ENCODE data around the gene ARHGEF28. TPM values are rescaled to one million over a fixed set of nuclear protein-coding genes. Genes with fewer than 3 reads are reported as not detected.
A peak's percentile ranks its signal among the peaks of the same experiment; 100 is the strongest.

ARHGEF28 gene
- total and polyA plus RNA-seq, 4 experiments from 2014 or later, result not detected

DNA sequence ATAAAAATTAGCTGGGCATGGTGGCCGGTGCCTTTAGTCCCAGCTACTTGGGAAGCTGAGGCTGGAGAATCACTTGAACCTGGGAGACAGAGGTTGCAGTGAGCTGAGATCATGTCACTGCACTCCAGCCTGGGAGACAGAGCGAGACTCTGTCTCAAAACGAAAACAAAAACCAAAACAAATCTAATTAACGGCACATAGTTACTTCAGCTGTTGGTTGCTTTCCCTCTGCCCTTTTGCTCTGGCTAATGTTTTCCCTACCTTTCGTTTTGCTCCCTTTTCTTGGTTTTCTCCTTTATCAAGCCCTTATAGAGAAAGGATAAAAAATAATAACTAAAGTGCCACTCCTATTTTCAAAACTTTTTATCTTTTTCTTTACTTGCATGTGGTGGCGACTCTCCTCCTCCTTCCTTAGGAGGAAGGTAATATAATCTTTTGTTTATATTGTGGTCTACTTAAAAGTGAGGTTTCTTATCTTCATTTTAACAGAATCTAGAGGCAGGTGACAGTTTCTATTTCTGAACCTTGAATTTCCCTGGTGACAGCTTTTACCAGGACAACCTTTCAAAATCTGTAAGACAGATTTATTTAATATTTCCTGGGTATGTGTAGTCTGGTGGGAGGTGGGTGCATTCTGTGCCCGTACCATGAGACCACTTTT is 125.4 kb downstream of the ARHGEF28 start:
- Mint-ChIP-seq H3K27ac (no peak overlapping the region), H3K9me3 (peaks cover 0 to 5% (median 0%) of the 10 kb centered on the region in 8 donors), H3K4me3 (peak overlapping the region in 2 of 8 donors; percentile 15 to 37), H3K4me1 (peaks cover 0 to 7% (median 2%) of the 10 kb centered on the region in 4 donors), H3K36me3 (no peaks in the 10 kb centered on the region), H3K27me3 (peaks cover 8 to 24% of the 10 kb centered on the region in 2 donors)
- H3K27ac ChIP-seq (ENCODE audit: low read depth, low read length), result no peak overlapping the region
- DNase-seq, result no peak
- no peaks in the 10 kb centered on the region for H3K4me1 ChIP-seq (ENCODE audit: insufficient read depth, low read length)
- H3K9me3 ChIP-seq (ENCODE audit: control insufficient read depth in 1 of 2, low read length in 2 of 2), result no peaks in the 10 kb centered on the region
- H3K27me3 ChIP-seq (ENCODE audit: insufficient read depth, low read length), result no peaks in the 10 kb centered on the region
- POLR2A ChIA-PET (ENCODE audit: partially characterized antibody), result no interaction called here
- H3K36me3 ChIP-seq (ENCODE audit: insufficient read depth, low read length), result no peaks in the 10 kb centered on the region
- intact Hi-C loops (cut with micrococcal nuclease), result no loop called here
- CTCF ChIA-PET (ENCODE audit: partially characterized antibody), result interaction anchor here (0.9 to 1.5 kb wide), 4 partner anchors 10 to 160 kb away, joined by 3 read pairs; no protein-coding TSS in a partner anchor
- H3K4me3 ChIP-seq (ENCODE audit: low read length in 2 of 2), result no peak overlapping the region

DNA sequence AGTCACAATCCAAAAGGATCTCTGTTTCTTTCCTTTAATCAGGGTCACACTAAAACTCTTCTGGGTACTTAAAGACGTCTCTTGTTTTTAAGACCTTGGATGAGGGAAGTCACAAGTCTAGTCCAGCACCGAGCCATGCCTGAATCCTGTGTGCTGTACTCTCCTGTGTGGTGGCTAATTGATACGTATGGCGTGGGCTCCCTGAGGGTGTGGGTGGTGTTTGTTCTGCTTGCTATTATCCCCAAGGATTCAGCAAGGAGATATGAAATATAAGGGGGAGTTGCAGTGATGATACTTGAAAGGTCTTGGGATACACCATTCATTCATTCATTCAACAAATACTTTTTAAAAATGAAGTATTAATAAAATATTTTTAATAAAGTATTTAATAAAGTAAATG is 128.3 kb downstream of the ARHGEF28 start:
- CTCF ChIA-PET (ENCODE audit: partially characterized antibody), result no interaction called here
- Histone ChIP-seq H3K4me3 (ENCODE audit: low read length in 2 of 2) (no peak overlapping the region), H3K4me1 (ENCODE audit: insufficient read depth, low read length) (no peaks in the 10 kb centered on the region), H3K27ac (ENCODE audit: low read depth, low read length) (no peak overlapping the region), H3K36me3 (ENCODE audit: insufficient read depth, low read length) (no peaks in the 10 kb centered on the region), H3K9me3 (ENCODE audit: control insufficient read depth in 1 of 2, low read length in 2 of 2) (no peaks in the 10 kb centered on the region), H3K27me3 (ENCODE audit: insufficient read depth, low read length) (no peaks in the 10 kb centered on the region)
- Mint-ChIP-seq H3K9me3 (no peaks in the 10 kb centered on the region), H3K36me3 (no peaks in the 10 kb centered on the region), H3K27ac (no peak overlapping the region), H3K4me1 (peaks cover 0 to 7% (median 2%) of the 10 kb centered on the region in 4 donors), H3K4me3 (no peak overlapping the region), H3K27me3 (peaks cover 8 to 17% of the 10 kb centered on the region in 2 donors)
- no peak for DNase-seq
- POLR2A ChIA-PET (ENCODE audit: partially characterized antibody), result no interaction called here
- intact Hi-C loops (cut with micrococcal nuclease), result no loop called here

DNA sequence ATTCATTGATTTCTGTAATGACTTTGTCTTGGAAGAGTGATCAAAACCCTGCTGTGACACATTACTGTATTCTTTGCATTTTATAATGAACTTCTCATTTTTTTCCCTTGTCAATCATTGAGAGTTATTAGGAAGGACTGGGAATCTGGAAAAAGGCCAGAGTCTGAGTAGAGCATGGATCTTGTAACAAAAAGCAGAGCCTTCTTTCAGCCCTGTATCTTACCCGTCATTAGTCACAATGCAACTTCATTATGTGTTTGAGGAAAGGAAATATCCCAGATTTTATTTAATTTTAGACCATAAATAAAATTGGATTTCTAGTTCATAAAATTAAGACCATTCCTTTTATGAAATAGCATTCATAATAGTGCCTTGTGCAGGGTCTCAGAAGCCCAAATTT is 131.4 kb downstream of the ARHGEF28 start:
- Mint-ChIP-seq H3K27me3 (peaks cover under 1 to 8% of the 10 kb centered on the region in 2 donors), H3K27ac (no peak overlapping the region), H3K9me3 (no peaks in the 10 kb centered on the region), H3K4me3 (no peak overlapping the region), H3K36me3 (no peaks in the 10 kb centered on the region), H3K4me1 (peaks cover 0 to under 1% (median 0%) of the 10 kb centered on the region in 4 donors)
- no peaks in the 10 kb centered on the region for H3K36me3 ChIP-seq (ENCODE audit: insufficient read depth, low read length)
- H3K9me3 ChIP-seq (ENCODE audit: control insufficient read depth in 1 of 2, low read length in 2 of 2), result no peaks in the 10 kb centered on the region
- no peak for DNase-seq
- H3K4me1 ChIP-seq (ENCODE audit: insufficient read depth, low read length), result no peaks in the 10 kb centered on the region
- intact Hi-C loops (cut with micrococcal nuclease), result no loop called here
- CTCF ChIA-PET (ENCODE audit: partially characterized antibody), result no interaction called here
- no peak overlapping the region for H3K27ac ChIP-seq (ENCODE audit: low read depth, low read length)
- H3K27me3 ChIP-seq (ENCODE audit: insufficient read depth, low read length), result no peaks in the 10 kb centered on the region
- no peak overlapping the region for H3K4me3 ChIP-seq (ENCODE audit: low read length in 2 of 2)
- POLR2A ChIA-PET (ENCODE audit: partially characterized antibody), result no interaction called here

DNA sequence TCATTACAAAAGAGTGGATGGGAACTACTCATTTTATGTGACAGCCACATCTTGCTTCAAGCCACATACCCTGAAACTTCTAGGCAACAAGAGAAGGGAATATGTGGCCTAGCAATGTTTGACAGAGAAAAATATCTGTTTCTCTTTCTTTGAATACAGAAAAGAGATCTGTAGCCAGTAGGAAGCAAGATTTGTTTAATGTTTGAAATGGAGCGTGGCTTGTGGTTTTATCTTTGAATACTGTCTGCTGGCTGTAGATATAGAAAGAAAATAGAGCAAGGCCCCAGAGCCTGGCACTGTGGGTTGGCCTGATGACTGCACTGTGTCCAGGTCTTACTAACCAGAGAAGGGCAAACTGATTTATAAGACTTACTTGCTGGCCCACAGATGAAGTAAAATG is 133.8 kb downstream of the ARHGEF28 start:
- H3K4me1 Mint-ChIP-seq, result no peaks in the 10 kb centered on the region
- H3K27ac Mint-ChIP-seq, result no peak overlapping the region
- Histone ChIP-seq H3K27me3 (ENCODE audit: insufficient read depth, low read length) (no peaks in the 10 kb centered on the region), H3K4me3 (ENCODE audit: low read length in 2 of 2) (no peak overlapping the region), H3K27ac (ENCODE audit: low read depth, low read length) (no peak overlapping the region), H3K4me1 (ENCODE audit: insufficient read depth, low read length) (no peaks in the 10 kb centered on the region), H3K9me3 (ENCODE audit: control insufficient read depth in 1 of 2, low read length in 2 of 2) (no peaks in the 10 kb centered on the region), H3K36me3 (ENCODE audit: insufficient read depth, low read length) (no peaks in the 10 kb centered on the region)
- H3K9me3 Mint-ChIP-seq, result peaks cover 0 to 2% (median 0%) of the 10 kb centered on the region in 8 donors
- no peak overlapping the region for H3K4me3 Mint-ChIP-seq
- H3K36me3 Mint-ChIP-seq, result no peaks in the 10 kb centered on the region
- no peaks in the 10 kb centered on the region for H3K27me3 Mint-ChIP-seq
- DNase-seq, result no peak
- POLR2A ChIA-PET (ENCODE audit: partially characterized antibody), result no interaction called here
- CTCF ChIA-PET (ENCODE audit: partially characterized antibody), result no interaction called here
- intact Hi-C loops (cut with micrococcal nuclease), result no loop called here

DNA sequence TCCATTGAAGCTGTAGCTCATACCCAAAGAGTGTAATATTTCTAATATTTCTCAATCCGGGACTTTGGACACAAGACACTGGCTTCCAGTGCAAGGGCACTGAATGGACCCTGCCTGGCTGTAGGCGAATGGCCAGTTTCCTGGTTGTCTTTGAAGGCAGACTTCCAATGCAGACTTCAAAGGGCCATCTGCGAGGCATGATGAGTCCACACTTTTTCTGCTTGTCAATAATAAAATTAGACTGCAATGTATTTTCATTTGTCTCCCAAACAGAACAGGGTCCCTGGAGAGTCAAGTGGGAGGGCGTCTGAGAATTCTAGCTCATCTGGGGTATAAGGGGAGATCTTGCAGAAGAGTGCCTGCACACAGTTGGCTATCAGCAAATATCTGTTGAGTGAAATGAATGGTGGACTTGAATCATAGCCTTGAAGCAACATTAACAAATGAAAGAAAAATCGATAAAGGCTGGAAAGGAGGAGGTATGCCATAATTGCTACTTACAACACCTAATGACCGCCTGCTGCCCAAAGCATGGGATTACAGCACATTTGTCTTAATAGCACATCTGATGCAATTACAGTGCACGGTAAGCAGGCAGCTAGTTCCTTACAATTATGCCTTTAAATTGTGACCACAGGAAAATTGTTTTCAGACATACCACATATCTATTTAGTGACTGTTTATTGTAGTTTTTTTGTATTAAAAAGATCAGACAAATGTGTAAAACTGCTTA is 137.5 kb downstream of the ARHGEF28 start:
- no peak overlapping the region for H3K4me3 Mint-ChIP-seq
- Histone ChIP-seq H3K27me3 (ENCODE audit: insufficient read depth, low read length) (no peaks in the 10 kb centered on the region), H3K4me3 (ENCODE audit: low read length in 2 of 2) (no peak overlapping the region), H3K27ac (ENCODE audit: low read depth, low read length) (no peak overlapping the region), H3K9me3 (ENCODE audit: control insufficient read depth in 1 of 2, low read length in 2 of 2) (no peaks in the 10 kb centered on the region), H3K4me1 (ENCODE audit: insufficient read depth, low read length) (no peaks in the 10 kb centered on the region), H3K36me3 (ENCODE audit: insufficient read depth, low read length) (no peaks in the 10 kb centered on the region)
- H3K36me3 Mint-ChIP-seq, result no peaks in the 10 kb centered on the region
- intact Hi-C loops (cut with micrococcal nuclease), result no loop called here
- H3K27me3 Mint-ChIP-seq, result no peaks in the 10 kb centered on the region
- H3K9me3 Mint-ChIP-seq, result peaks cover 0 to 22% (median 7%) of the 10 kb centered on the region in 8 donors
- H3K27ac Mint-ChIP-seq, result no peak overlapping the region
- ChIA-PET POLR2A (ENCODE audit: partially characterized antibody) (no interaction called here), CTCF (ENCODE audit: partially characterized antibody) (interaction anchor here (1.4 kb wide), 1 partner anchor 12 kb away, joined by 3 read pairs; no protein-coding TSS in a partner anchor)
- no peaks in the 10 kb centered on the region for H3K4me1 Mint-ChIP-seq
- no peak for DNase-seq

GRCh38 chr5:73764586-73764985 is 138.6 kb downstream of the ARHGEF28 start:
- Histone ChIP-seq H3K4me3 (ENCODE audit: low read length in 2 of 2) (no peak overlapping the region), H3K4me1 (ENCODE audit: insufficient read depth, low read length) (no peaks in the 10 kb centered on the region), H3K27me3 (ENCODE audit: insufficient read depth, low read length) (no peaks in the 10 kb centered on the region), H3K27ac (ENCODE audit: low read depth, low read length) (no peak overlapping the region), H3K36me3 (ENCODE audit: insufficient read depth, low read length) (no peaks in the 10 kb centered on the region), H3K9me3 (ENCODE audit: control insufficient read depth in 1 of 2, low read length in 2 of 2) (no peaks in the 10 kb centered on the region)
- ChIA-PET POLR2A (ENCODE audit: partially characterized antibody) (no interaction called here), CTCF (ENCODE audit: partially characterized antibody) (interaction anchor here (1.4 kb wide), 1 partner anchor 11 kb away, joined by 3 read pairs; no protein-coding TSS in a partner anchor)
- DNase-seq, result no peak
- Mint-ChIP-seq H3K4me1 (no peaks in the 10 kb centered on the region), H3K27ac (no peak overlapping the region), H3K9me3 (peaks cover 0 to 22% (median 8%) of the 10 kb centered on the region in 8 donors), H3K27me3 (no peaks in the 10 kb centered on the region), H3K4me3 (no peak overlapping the region), H3K36me3 (no peaks in the 10 kb centered on the region)
- intact Hi-C loops (cut with micrococcal nuclease), result no loop called here

GRCh38 chr5:73764996-73765395 is 139.0 kb downstream of the ARHGEF28 start:
- Histone ChIP-seq H3K4me1 (ENCODE audit: insufficient read depth, low read length) (no peaks in the 10 kb centered on the region), H3K36me3 (ENCODE audit: insufficient read depth, low read length) (no peaks in the 10 kb centered on the region), H3K27me3 (ENCODE audit: insufficient read depth, low read length) (no peaks in the 10 kb centered on the region), H3K4me3 (ENCODE audit: low read length in 2 of 2) (no peak overlapping the region), H3K27ac (ENCODE audit: low read depth, low read length) (no peak overlapping the region), H3K9me3 (ENCODE audit: control insufficient read depth in 1 of 2, low read length in 2 of 2) (no peaks in the 10 kb centered on the region)
- H3K9me3 Mint-ChIP-seq, result peaks cover 0 to 22% (median 8%) of the 10 kb centered on the region in 8 donors
- no peaks in the 10 kb centered on the region for H3K36me3 Mint-ChIP-seq
- intact Hi-C loops (cut with micrococcal nuclease), result no loop called here
- no peak overlapping the region for H3K4me3 Mint-ChIP-seq
- no peaks in the 10 kb centered on the region for H3K4me1 Mint-ChIP-seq
- no peak for DNase-seq
- no peak overlapping the region for H3K27ac Mint-ChIP-seq
- ChIA-PET CTCF (ENCODE audit: partially characterized antibody) (interaction anchor here (1.4 kb wide), 1 partner anchor 10 kb away, joined by 3 read pairs; no protein-coding TSS in a partner anchor), POLR2A (ENCODE audit: partially characterized antibody) (no interaction called here)
- H3K27me3 Mint-ChIP-seq, result no peaks in the 10 kb centered on the region

Measured in CD4-positive, alpha-beta memory T cell (primary cell).